Mesendoderm (in vitro differentiated cells): ENCODE data around the gene LEAP2.

Experiments
- DNase-seq: peaks from one replicate; pipeline ENCODE4 v3.0.0; 2013
- H2AK5ac ChIP-seq: 2 replicates; pipeline ENCODE4 v1.6.1; 2013; ENCODE audit warnings: low read length, inconsistent platforms
- H2BK120ac ChIP-seq: 2 replicates; pipeline ENCODE4 v1.6.1; 2013; ENCODE audit warnings: low read depth, mild to moderate bottlenecking, low read length, moderate library complexity, mixed read lengths
- H2BK15ac ChIP-seq: replicated peaks from 2 replicates; pipeline ENCODE4 v1.6.1; 2013; ENCODE audit warnings: low read depth, mild to moderate bottlenecking, moderate library complexity
- H2BK5ac ChIP-seq: 2 replicates; pipeline ENCODE4 v1.6.1; 2013; ENCODE audit warnings: low read length, inconsistent platforms
- H3K18ac ChIP-seq: 2 replicates; pipeline ENCODE4 v1.6.1; 2013; ENCODE audit warnings: mild to moderate bottlenecking, low read length, mixed read lengths
- H3K23ac ChIP-seq: one replicate; pipeline ENCODE4 v1.6.1; 2013; ENCODE audit warnings: low read length
- H3K27ac ChIP-seq: 2 replicates; pipeline ENCODE4 v1.5.1; 2013; ENCODE audit warnings: low read depth, mild to moderate bottlenecking, inconsistent platforms, low read length, moderate library complexity
- H3K27me3 ChIP-seq: 2 replicates; pipeline ENCODE4 v1.6.1; 2013; ENCODE audit warnings: low read length, control low read depth, mild to moderate bottlenecking, inconsistent platforms; ENCODE audit not compliant: insufficient read depth, poor library complexity
- H3K36me3 ChIP-seq: 2 replicates; pipeline ENCODE4 v1.6.1; 2013; ENCODE audit warnings: low read length, inconsistent platforms; ENCODE audit not compliant: control insufficient read depth, insufficient read depth
- H3K4ac ChIP-seq: one replicate; pipeline ENCODE4 v1.6.1; 2013; ENCODE audit warnings: low read depth, mild to moderate bottlenecking, low read length, moderate library complexity
- H3K4me1 ChIP-seq: 2 replicates; pipeline ENCODE4 v1.6.1; 2013; ENCODE audit warnings: low read depth, low read length, inconsistent platforms; ENCODE audit not compliant: control insufficient read depth
- H3K4me2 ChIP-seq: 2 replicates; pipeline ENCODE4 v1.6.1; 2013; ENCODE audit warnings: low read length
- H3K4me3 ChIP-seq: 2 replicates; pipeline ENCODE4 v1.5.1; 2013; ENCODE audit warnings: mild to moderate bottlenecking, low read length
- H3K56ac ChIP-seq: one replicate; pipeline ENCODE4 v1.6.1; 2013; ENCODE audit warnings: low read length
- H3K79me1 ChIP-seq: 2 replicates; pipeline ENCODE4 v1.6.1; 2013; ENCODE audit warnings: low read length, inconsistent platforms
- H3K79me2 ChIP-seq: 2 replicates; pipeline ENCODE4 v1.6.1; 2013; ENCODE audit warnings: mild to moderate bottlenecking, low read length; ENCODE audit not compliant: control insufficient read depth, insufficient read depth
- H3K9ac ChIP-seq: 2 replicates; pipeline ENCODE4 v1.6.1; 2013; ENCODE audit warnings: low read length, inconsistent platforms
- H4K5ac ChIP-seq: one replicate; pipeline ENCODE4 v1.6.1; 2013; ENCODE audit warnings: low read length
- H4K8ac ChIP-seq: one replicate; pipeline ENCODE4 v1.6.1; 2013; ENCODE audit warnings: low read depth, mild to moderate bottlenecking, control low read depth, low read length, moderate library complexity
- WGBS: extraction: QIAGEN DNeasy Blood & Tissue Kit; methylation state at CpG from one replicate; pipeline ENCODE4 v1.1.7; 2013; ENCODE audit warnings: low lambda C conversion rate, missing lambda C conversion rate; ENCODE audit not compliant: insufficient coverage; ENCODE audit errors: extremely low coverage; 5-methylcytosine and 5-hydroxymethylcytosine counted together

The LEAP2 gene

DNA sequence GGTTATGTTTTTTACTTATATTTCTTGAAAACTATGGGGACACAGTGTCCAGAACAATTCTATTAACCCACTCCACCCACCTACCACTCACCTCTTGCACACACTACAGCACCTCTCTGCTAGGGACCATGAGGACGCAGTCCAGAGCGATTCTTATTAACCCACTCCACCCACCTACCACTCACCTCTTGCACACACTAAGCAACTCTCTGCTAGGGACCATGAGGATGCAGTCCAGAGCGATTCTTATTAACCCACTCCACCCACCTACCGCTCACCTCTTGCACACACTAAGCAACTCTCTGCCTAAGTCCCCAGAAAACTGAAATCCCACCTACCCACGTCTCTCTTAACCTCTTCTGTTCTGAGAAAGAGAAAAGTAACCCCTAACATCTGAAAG lies 40.9 kb upstream of the LEAP2 start:
- H4K5ac ChIP-seq, result no peak overlapping the region
- H2BK15ac ChIP-seq, result no peak overlapping the region
- H4K8ac ChIP-seq, result no peak overlapping the region
- no peak overlapping the region for H2BK120ac ChIP-seq
- no peak overlapping the region for H3K27ac ChIP-seq
- H3K36me3 ChIP-seq, result no peaks in the 10 kb centered on the region
- no peaks in the 10 kb centered on the region for H3K79me1 ChIP-seq
- no peak overlapping the region for H3K4me3 ChIP-seq
- no peak overlapping the region for H3K23ac ChIP-seq
- no peak overlapping the region for H3K4me2 ChIP-seq
- H3K79me2 ChIP-seq, result no peaks in the 10 kb centered on the region
- no peak overlapping the region for H2BK5ac ChIP-seq
- no peak overlapping the region for H3K4ac ChIP-seq
- DNase-seq, result no peak
- peaks cover 12% of the 10 kb centered on the region for H3K27me3 ChIP-seq
- H3K4me1 ChIP-seq, result peaks cover 1% of the 10 kb centered on the region
- WGBS, result no CpG with 5 or more reads among the region's 5 CpGs
- H2AK5ac ChIP-seq, result no peak overlapping the region
- no peak overlapping the region for H3K9ac ChIP-seq
- H3K18ac ChIP-seq, result no peak overlapping the region
- H3K56ac ChIP-seq, result no peak overlapping the region

DNA sequence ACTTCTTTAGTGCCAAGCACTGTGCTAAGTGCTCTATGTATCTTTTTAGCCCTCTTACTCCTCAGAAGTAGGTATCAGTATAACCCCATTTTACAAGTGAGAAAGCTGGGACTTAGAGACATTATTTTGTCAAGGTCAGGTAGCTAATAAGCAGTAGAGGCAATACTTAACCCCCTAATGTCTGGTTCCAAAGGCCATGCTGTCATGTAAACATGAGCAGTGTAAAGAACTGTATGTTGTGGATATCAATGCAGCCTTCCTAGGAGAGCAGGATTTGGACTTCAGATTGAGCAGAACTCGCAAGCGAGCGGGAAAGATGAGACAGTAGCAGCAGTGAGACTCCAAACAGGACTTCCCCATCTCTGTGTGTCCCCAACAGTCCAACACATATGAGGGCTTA lies 39.4 kb upstream of the LEAP2 start:
- Histone ChIP-seq H3K9ac (no peak overlapping the region), H3K36me3 (no peaks in the 10 kb centered on the region), H3K27ac (no peak overlapping the region), H2AK5ac (no peak overlapping the region), H2BK5ac (no peak overlapping the region), H4K5ac (no peak overlapping the region), H2BK120ac (no peak overlapping the region), H3K79me1 (no peaks in the 10 kb centered on the region), H3K79me2 (no peaks in the 10 kb centered on the region), H3K4ac (no peak overlapping the region), H2BK15ac (no peak overlapping the region), H3K23ac (no peak overlapping the region), H3K18ac (no peak overlapping the region), H3K4me3 (no peak overlapping the region), H3K27me3 (peaks cover 2% of the 10 kb centered on the region), H4K8ac (no peak overlapping the region), H3K4me2 (no peak overlapping the region), H3K56ac (no peak overlapping the region), H3K4me1 (peaks cover 1% of the 10 kb centered on the region)
- WGBS, result no CpG with 5 or more reads among the region's 3 CpGs
- DNase-seq, result no peak

DNA sequence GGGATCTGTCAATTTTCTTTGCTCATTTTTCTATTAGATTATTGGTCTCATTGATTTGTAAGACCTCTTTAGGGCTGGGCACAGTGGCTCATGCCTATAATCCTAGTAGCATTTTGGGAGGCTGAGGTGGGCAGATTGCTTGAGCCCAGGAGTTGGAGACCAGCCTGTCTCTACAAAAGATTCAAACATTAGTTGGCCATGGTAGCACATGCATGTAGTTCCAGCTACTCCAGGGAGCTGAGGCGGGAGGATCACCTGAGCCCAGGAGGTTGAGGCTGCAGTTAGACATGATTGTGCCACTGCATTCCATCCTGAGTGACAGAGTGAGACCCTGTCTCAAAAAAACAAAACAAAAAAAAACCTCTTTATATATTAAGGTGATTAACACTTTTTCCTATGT lies 36.6 kb upstream of the LEAP2 start:
- no CpG with 5 or more reads among the region's 1 CpG for WGBS
- Histone ChIP-seq H3K27me3 (no peaks in the 10 kb centered on the region), H2BK120ac (no peak overlapping the region), H2BK15ac (no peak overlapping the region), H3K27ac (no peak overlapping the region), H3K56ac (no peak overlapping the region), H3K79me1 (no peaks in the 10 kb centered on the region), H3K18ac (no peak overlapping the region), H2AK5ac (no peak overlapping the region), H4K8ac (no peak overlapping the region), H2BK5ac (no peak overlapping the region), H3K23ac (no peak overlapping the region), H3K4me1 (no peaks in the 10 kb centered on the region), H3K36me3 (no peaks in the 10 kb centered on the region), H3K4ac (no peak overlapping the region), H3K79me2 (no peaks in the 10 kb centered on the region), H3K9ac (no peak overlapping the region), H4K5ac (no peak overlapping the region), H3K4me2 (no peak overlapping the region), H3K4me3 (no peak overlapping the region)
- no peak for DNase-seq

DNA sequence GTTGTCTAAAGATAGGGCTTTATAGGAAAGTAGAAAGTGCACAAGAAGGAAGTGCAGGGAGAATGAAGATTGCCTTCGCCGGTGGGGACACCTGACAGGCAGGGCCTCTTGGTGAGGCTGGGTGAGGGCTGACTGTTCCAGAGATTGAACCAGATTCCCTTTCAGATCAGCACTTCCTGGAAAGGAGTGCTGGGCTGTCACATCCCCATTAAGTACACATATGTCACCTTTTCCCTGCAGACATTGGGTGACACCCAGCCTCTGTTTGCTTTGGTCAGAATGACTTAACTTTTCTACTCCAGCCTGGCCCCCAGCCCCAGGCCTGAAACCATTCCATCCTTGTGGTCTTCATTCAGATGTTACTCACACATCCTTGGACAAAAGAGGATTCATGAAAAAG lies 35.6 kb upstream of the LEAP2 start:
- Histone ChIP-seq H3K56ac (no peak overlapping the region), H3K4me3 (no peak overlapping the region), H3K4ac (no peak overlapping the region), H3K4me1 (no peaks in the 10 kb centered on the region), H3K23ac (no peak overlapping the region), H3K4me2 (no peak overlapping the region), H2BK120ac (no peak overlapping the region), H3K79me2 (no peaks in the 10 kb centered on the region), H4K5ac (no peak overlapping the region), H3K27me3 (no peaks in the 10 kb centered on the region), H3K79me1 (no peaks in the 10 kb centered on the region), H3K27ac (no peak overlapping the region), H3K18ac (no peak overlapping the region), H2AK5ac (no peak overlapping the region), H3K36me3 (no peaks in the 10 kb centered on the region), H4K8ac (no peak overlapping the region), H2BK5ac (no peak overlapping the region), H2BK15ac (no peak overlapping the region), H3K9ac (no peak overlapping the region)
- DNase-seq, result no peak
- no CpG with 5 or more reads among the region's 2 CpGs for WGBS

DNA sequence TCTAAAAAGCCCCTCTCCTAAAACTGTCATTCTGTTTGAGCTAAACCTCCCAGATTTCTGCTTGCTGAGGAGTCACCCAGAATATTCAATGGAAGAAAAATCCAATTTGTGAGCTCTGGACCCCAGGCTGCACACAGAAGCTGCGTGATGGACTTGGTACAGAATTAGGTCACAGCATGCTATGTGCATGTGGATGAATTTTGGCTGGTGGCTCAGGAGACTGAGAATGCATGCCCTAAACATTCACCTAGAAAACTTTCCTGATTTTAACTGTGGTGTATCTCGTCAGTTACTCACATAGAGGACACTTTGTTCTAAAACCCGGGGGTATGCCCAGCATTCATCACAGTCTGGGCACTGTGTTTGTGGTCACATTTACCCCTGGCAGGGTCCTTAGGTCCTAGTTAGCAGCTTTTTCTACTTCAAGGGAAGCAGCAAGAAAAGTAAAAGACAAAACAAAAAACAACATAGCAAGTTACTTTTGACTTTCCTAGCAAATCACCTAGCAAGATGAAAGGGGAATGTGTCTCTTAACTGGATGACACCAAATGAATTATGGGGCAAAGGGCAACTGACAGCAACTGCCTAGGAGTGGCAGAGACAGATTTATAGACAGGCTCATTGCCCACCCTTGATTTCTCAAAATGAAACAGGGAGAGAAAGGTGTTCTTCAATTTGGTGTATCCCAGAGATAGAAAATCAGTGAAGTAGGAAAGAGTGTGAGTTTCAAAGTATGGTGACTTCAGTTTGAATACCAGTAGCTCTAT lies 34.8 kb upstream of the LEAP2 start:
- Histone ChIP-seq H3K79me1 (no peaks in the 10 kb centered on the region), H3K36me3 (no peaks in the 10 kb centered on the region), H2BK15ac (no peak overlapping the region), H3K18ac (no peak overlapping the region), H3K23ac (peak overlapping the region; percentile 66), H3K27ac (no peak overlapping the region), H3K4ac (no peak overlapping the region), H3K79me2 (no peaks in the 10 kb centered on the region), H4K8ac (no peak overlapping the region), H3K4me3 (no peak overlapping the region), H2BK5ac (no peak overlapping the region), H2BK120ac (no peak overlapping the region), H3K27me3 (no peaks in the 10 kb centered on the region), H4K5ac (no peak overlapping the region), H3K56ac (no peak overlapping the region), H3K4me1 (no peaks in the 10 kb centered on the region), H3K4me2 (no peak overlapping the region), H3K9ac (no peak overlapping the region), H2AK5ac (no peak overlapping the region)
- DNase-seq, result no peak
- WGBS, result no CpG with 5 or more reads among the region's 3 CpGs
